Breast epithelium (tissue), 4 donors: Measurements from ENCODE around the gene ITGB4. TPM values are rescaled to one million over a fixed set of nuclear protein-coding genes. Genes with fewer than 3 reads are reported as not detected.
A peak's percentile ranks its signal among the peaks of the same experiment; 100 is the strongest.

Experiments
- DNase-seq, 2 donors: peaks; one replicate each; pipeline ENCODE4 v3.0.0-alpha.2; 2019; ENCODE audit warnings: low spot score in 2 of 2
- H3K27ac ChIP-seq, 2 donors: fragments of 200-600 bp; sonication (generic) in 1 of 2; one replicate each; pipeline ENCODE4 v1.5.1; 2016 to 2019; ENCODE audit warnings: mild to moderate bottlenecking in 1 of 2
- H3K27me3 ChIP-seq, 2 donors: fragments of 200-600 bp; sonication (generic) in 1 of 2; one replicate each; pipeline versions ENCODE4 v1.5.1 to v1.6.0; 2017 to 2019; ENCODE audit warnings: control low read depth in 1 of 2, mild to moderate bottlenecking in 1 of 2
- H3K36me3 ChIP-seq: fragments of 200-600 bp; one replicate; pipeline ENCODE4 v1.5.1; 2019
- H3K4me1 ChIP-seq, 2 donors: fragments of 200-600 bp; sonication (generic); one replicate each; pipeline ENCODE4 v1.5.1; 2016 to 2019; ENCODE audit warnings: control low read depth in 1 of 2
- H3K4me3 ChIP-seq, 3 donors: fragments of 200-600 bp; sonication (generic); 1 replicate in 2 of 3; 2 replicates in 1 of 3; pipeline ENCODE4 v1.5.1; 2016 to 2019; ENCODE audit warnings: mild to moderate bottlenecking in 3 of 3, moderate library complexity in 2 of 3
- H3K9me3 ChIP-seq, 2 donors: fragments of 200-600 bp; sonication (generic) in 1 of 2; one replicate each; pipeline ENCODE4 v1.5.1; 2016 to 2019; ENCODE audit warnings: control low read depth in 1 of 2
- POLR2A ChIP-seq: fragments of 450-650 bp; IDR thresholded peaks from one replicate; pipeline ENCODE4 v1.6.1; 2016; ENCODE audit warnings: antibody characterized with exemption, mild to moderate bottlenecking, moderate library complexity
- POLR2AphosphoS5 ChIP-seq, 3 donors: sonication (generic); formaldehyde crosslinking; IDR thresholded peaks; one replicate each; pipeline ENCODE4 v1.6.1; 2017; ENCODE audit warnings: antibody characterized with exemption in 3 of 3
- intact Hi-C: fragments of 100-400 bp; cut with DNase I; formaldehyde crosslinking; loops from one replicate; pipeline ENCODE4 v1.15.1; 2023; ENCODE audit warnings: low total_unique reads
- total RNA-seq, 3 donors: library from RNA; depleted of rRNA; stranded (reverse); fragments of >200 nt; gene quantifications; one replicate each; pipeline ENCODE4 v1.1.0, GENCODE V29; 2016
- TF ChIP-seq, protein P1 (sequence below), 3 donors: fragments of 450-650 bp; IDR thresholded peaks; one replicate each; pipeline ENCODE4 v1.5.1; 2016 to 2017; ENCODE audit warnings: antibody characterized with exemption in 3 of 3, mild to moderate bottlenecking in 3 of 3, moderate library complexity in 3 of 3

The ITGB4 gene
- total RNA-seq, 3 donors from 2014 or later = 9.8 to 125 (median 67.2) TPM

DNA sequence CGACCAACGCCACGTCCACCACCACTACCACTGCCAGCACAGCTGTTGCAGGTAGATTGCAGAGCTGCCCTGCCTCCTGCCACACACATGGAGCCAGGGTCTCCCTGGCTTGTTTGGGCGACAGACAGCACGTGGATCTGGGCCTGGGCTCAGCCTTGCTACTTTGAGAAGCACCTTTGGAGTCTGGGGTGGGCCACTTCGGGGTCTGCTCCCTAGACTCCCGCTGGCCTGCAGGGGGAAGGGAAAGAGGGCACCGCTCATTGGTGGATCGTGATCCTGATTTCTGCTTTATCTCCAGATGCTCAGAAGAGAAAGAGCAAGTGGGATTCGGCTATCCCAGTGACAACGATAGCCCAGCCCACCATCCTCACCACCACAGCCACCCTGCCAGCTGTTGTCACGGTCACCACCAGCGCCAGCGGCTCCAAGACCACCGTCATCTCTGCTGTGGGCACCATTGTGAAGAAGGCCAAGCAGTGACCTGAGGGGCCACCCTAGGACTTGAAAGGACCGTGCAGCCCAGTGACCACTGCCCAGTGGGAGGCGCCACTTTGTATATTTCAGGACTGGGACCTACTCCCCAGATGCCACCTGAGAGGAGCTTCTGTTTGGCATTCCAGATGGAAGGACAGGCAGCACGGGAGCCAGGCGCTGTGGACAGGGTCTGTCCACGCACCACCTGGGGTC lies 15.1 kb upstream of the ITGB4 start:
- H3K27me3 ChIP-seq = no peaks in the 10 kb centered on the region
- intact Hi-C loops = no loop called here
- no peaks in the 10 kb centered on the region for H3K36me3 ChIP-seq
- no peaks in the 10 kb centered on the region for H3K9me3 ChIP-seq
- H3K27ac ChIP-seq = peak overlapping the region; percentile 77 to 80
- TF ChIP-seq, protein P1, sequence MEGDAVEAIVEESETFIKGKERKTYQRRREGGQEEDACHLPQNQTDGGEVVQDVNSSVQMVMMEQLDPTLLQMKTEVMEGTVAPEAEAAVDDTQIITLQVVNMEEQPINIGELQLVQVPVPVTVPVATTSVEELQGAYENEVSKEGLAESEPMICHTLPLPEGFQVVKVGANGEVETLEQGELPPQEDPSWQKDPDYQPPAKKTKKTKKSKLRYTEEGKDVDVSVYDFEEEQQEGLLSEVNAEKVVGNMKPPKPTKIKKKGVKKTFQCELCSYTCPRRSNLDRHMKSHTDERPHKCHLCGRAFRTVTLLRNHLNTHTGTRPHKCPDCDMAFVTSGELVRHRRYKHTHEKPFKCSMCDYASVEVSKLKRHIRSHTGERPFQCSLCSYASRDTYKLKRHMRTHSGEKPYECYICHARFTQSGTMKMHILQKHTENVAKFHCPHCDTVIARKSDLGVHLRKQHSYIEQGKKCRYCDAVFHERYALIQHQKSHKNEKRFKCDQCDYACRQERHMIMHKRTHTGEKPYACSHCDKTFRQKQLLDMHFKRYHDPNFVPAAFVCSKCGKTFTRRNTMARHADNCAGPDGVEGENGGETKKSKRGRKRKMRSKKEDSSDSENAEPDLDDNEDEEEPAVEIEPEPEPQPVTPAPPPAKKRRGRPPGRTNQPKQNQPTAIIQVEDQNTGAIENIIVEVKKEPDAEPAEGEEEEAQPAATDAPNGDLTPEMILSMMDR (IDR thresholded peaks at IDR 0.05) = no peak
- TF ChIP-seq POLR2A (no peak), POLR2AphosphoS5 (IDR thresholded peaks at IDR 0.05) (no peak)
- peaks cover 2 to 3% of the 10 kb centered on the region in 2 donors for H3K4me1 ChIP-seq
- H3K4me3 ChIP-seq = no peak overlapping the region
- DNase-seq = no peak

DNA sequence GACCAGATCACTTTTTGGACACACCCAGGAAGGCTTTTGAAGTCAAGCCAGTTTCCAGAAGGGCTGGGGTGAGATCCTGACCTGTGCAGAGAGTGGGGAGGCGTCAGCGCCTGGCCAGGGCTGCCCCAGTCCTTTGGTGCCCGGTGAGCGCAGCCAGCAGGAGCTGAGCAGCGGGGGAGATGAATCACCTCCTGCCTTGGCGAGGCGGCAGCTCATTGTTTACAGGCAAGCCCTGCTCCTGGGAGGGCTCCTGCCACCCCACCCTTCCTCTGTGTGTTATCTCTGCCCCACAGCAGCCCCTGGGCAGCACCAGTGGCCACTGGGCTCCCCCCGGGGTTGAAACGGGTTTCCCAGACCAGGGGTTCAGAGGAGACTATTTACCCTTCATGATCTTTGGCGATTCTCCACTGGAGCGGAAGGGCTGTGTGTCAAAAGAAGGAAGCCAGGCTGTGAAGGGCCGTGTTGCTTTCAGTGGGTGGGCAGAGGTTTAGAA lies 14.1 kb upstream of the ITGB4 start:
- H3K27ac ChIP-seq = peak overlapping the region; percentile 77 to 80
- H3K4me3 ChIP-seq = no peak overlapping the region
- no peaks in the 10 kb centered on the region for H3K36me3 ChIP-seq
- DNase-seq = no peak
- no peaks in the 10 kb centered on the region for H3K4me1 ChIP-seq
- no peaks in the 10 kb centered on the region for H3K27me3 ChIP-seq
- intact Hi-C loops = no loop called here
- H3K9me3 ChIP-seq = no peaks in the 10 kb centered on the region
- TF ChIP-seq POLR2AphosphoS5 (IDR thresholded peaks at IDR 0.05) (no peak), POLR2A (no peak)
- TF ChIP-seq, protein P1 (IDR thresholded peaks at IDR 0.05) = no peak

GRCh38 chr17:75712446-75712845 lies 8.8 kb upstream of the ITGB4 start:
- intact Hi-C loops = no loop called here
- TF ChIP-seq POLR2A (no peak), POLR2AphosphoS5 (IDR thresholded peaks at IDR 0.05) (no peak)
- TF ChIP-seq, protein P1 (IDR thresholded peaks at IDR 0.05) = no peak

GRCh38 chr17:75719732-75720131 lies 1.5 kb upstream of the ITGB4 start:
- no peak for TF ChIP-seq POLR2AphosphoS5 (IDR thresholded peaks at IDR 0.05)
- TF ChIP-seq, protein P1 (IDR thresholded peaks at IDR 0.05) = no peak
- TF ChIP-seq POLR2A = no peak
- Histone ChIP-seq H3K4me1 (no peaks in the 10 kb centered on the region), H3K27ac (no peak overlapping the region), H3K27me3 (peaks cover 3% of the 10 kb centered on the region in 2 donors), H3K4me3 (no peak overlapping the region), H3K9me3 (no peaks in the 10 kb centered on the region), H3K36me3 (no peaks in the 10 kb centered on the region)
- DNase-seq = no peak
- intact Hi-C loops = no loop called here

More at GRCh38 chr17:75712446-75712845, 8.8 kb upstream of the ITGB4 start:
- Histone ChIP-seq H3K9me3 (no peaks in the 10 kb centered on the region), H3K4me1 (no peaks in the 10 kb centered on the region), H3K27ac (no peak overlapping the region), H3K4me3 (no peak overlapping the region), H3K36me3 (no peaks in the 10 kb centered on the region), H3K27me3 (no peaks in the 10 kb centered on the region)
- no peak for DNase-seq

- TF ChIP-seq, protein P1 (IDR thresholded peaks at IDR 0.05) = peak in 1 of 3 donors; percentile 19
- TF ChIP-seq POLR2A = no peak
- Histone ChIP-seq H3K27ac (peak overlapping the region; percentile 86 to 94), H3K27me3 (peaks cover 3% of the 10 kb centered on the region in 2 donors), H3K4me1 (no peaks in the 10 kb centered on the region), H3K36me3 (no peaks in the 10 kb centered on the region), H3K4me3 (peak overlapping the region; percentile 43 to 83 (median 82)), H3K9me3 (no peaks in the 10 kb centered on the region)
- no peak for DNase-seq
- intact Hi-C loops = no loop called here
Observed at GRCh38 chr17:75721463-75722011, 278 bp downstream of the ITGB4 start.
